Sigmoid colon (tissue), 7 donors: ENCODE results near the gene SYNRG. TPM values are rescaled to one million over a fixed set of nuclear protein-coding genes. Genes with fewer than 3 reads are reported as not detected.

ENCODE experiments used
- DNase-seq: peaks from one replicate; pipeline ENCODE4 v3.0.0-alpha.2; 2019
- H3K27ac ChIP-seq, 4 donors: fragments of 200-600 bp; sonication (generic); one replicate each; pipeline ENCODE4 v1.5.1; 2016 to 2019; ENCODE audit warnings: mild to moderate bottlenecking in 1 of 4
- H3K27me3 ChIP-seq, 3 donors: fragments of 200-600 bp; sonication (generic); one replicate each; pipeline ENCODE4 v1.5.1; 2019; ENCODE audit warnings: mild to moderate bottlenecking in 1 of 3
- H3K36me3 ChIP-seq, 4 donors: fragments of 200-600 bp; sonication (generic); one replicate each; pipeline ENCODE4 v1.5.1; 2016 to 2019
- H3K4me1 ChIP-seq, 4 donors: fragments of 200-600 bp; sonication (generic); one replicate each; pipeline ENCODE4 v1.5.1; 2017 to 2019
- H3K4me3 ChIP-seq, 4 donors: fragments of 200-600 bp; sonication (generic); one replicate each; pipeline ENCODE4 v1.5.1; 2017 to 2019; ENCODE audit warnings: mild to moderate bottlenecking in 2 of 4, moderate library complexity in 1 of 4
- H3K9me3 ChIP-seq, 4 donors: fragments of 200-600 bp in 3 of 4; sonication (generic) in 3 of 4; one replicate each; pipeline versions ENCODE4 v1.5.1 to v1.6.1; 2013 to 2019
- EP300 ChIP-seq, 4 donors: sonication (generic); formaldehyde crosslinking; IDR thresholded peaks; one replicate each; pipeline ENCODE4 v1.6.1; 2017; ENCODE audit warnings: antibody characterized with exemption in 4 of 4
- POLR2A ChIP-seq, 2 donors: fragments of 450-650 bp; IDR thresholded peaks; one replicate each; pipeline ENCODE4 v1.6.1; 2016; ENCODE audit warnings: antibody characterized with exemption in 2 of 2, mild to moderate bottlenecking in 2 of 2, moderate library complexity in 2 of 2
- POLR2AphosphoS5 ChIP-seq, 4 donors: sonication (generic); formaldehyde crosslinking; IDR thresholded peaks; one replicate each; pipeline ENCODE4 v1.6.1; 2017; ENCODE audit warnings: antibody characterized with exemption in 4 of 4
- WGBS, 2 donors: extraction: QIAGEN DNeasy Blood & Tissue Kit; methylation state at CpG; one replicate each; pipeline ENCODE4 v1.1.7; 2013; 5-methylcytosine and 5-hydroxymethylcytosine counted together
- intact Hi-C: fragments of 100-400 bp; cut with DNase I; formaldehyde crosslinking; loops from one replicate; pipeline ENCODE4 v1.15.1; 2023
- polyA plus RNA-seq, 3 donors: library from polyadenylated mRNA; stranded (reverse); fragments of 200-250 nt; gene quantifications; one replicate each; pipeline ENCODE4 v1.2.3, GENCODE V29; 2013
- total RNA-seq, 4 donors: library from RNA; depleted of rRNA; stranded (reverse); fragments of >200 nt; gene quantifications; one replicate each; pipeline ENCODE4 v1.1.0, GENCODE V29; 2016
- TF ChIP-seq, protein P1 (sequence below), 4 experiments: fragments of 450-650 bp in 3 of 4; fragments of 200-600 bp in 1 of 4; IDR thresholded peaks; one replicate each; pipeline ENCODE4 v1.5.1; 2016 to 2019; ENCODE audit warnings: antibody characterized with exemption in 4 of 4, mild to moderate bottlenecking in 3 of 4, moderate library complexity in 2 of 4
- donor health status: healthy with polysubstance abuse.
- donor health status: Bipolar disorder and iron deficiency.
- donor health status: healthy.

The SYNRG gene
- total and polyA plus RNA-seq, 7 donors: 7.4 to 26.0 (median 18.9) TPM

DNA sequence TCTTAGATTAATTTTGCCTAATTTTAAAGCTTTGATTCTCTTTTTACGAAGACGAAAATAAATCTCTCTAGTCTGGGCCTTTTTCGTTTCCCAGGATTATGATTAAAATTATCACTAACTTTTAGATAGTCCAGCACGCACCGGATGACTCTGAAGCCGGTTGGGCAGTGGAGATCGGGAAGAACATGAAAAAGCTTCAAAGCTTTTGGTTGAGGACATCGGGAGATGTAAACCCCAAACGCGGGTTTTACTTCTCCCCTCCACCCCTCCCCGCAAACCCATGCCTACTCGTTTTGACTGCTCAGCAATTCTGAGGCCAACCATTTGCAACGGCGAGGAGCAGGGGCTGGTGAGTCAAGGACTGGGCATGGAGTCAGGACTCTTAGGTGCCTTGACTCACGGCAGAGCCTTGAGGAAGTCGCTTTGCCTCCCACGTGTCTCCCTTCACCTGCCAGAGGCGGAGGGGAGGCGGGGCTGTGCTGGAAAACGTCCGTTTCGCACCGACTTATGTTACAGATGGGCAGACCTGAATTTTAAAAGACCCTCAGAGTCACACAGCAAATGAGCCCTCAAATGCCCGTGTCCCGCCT lies 120.5 kb downstream of the SYNRG start:
- TF ChIP-seq POLR2AphosphoS5 (IDR thresholded peaks at IDR 0.05) (peak in 3 of 4 donors; percentile 26 to 81 (median 43)), POLR2A (IDR thresholded peaks at IDR 0.05) (no peak)
- WGBS, 2 donors: 2 to 3% methylated on average over 25 of the region's 25 CpGs
- peak; percentile 92 for DNase-seq
- Histone ChIP-seq H3K27ac (peak overlapping the region; percentile 88 to 97 (median 92)), H3K27me3 (no peaks in the 10 kb centered on the region), H3K36me3 (no peaks in the 10 kb centered on the region), H3K4me3 (peak overlapping the region; percentile 58 to 92 (median 78)), H3K9me3 (no peaks in the 10 kb centered on the region), H3K4me1 (peaks cover 0 to 53% (median 41%) of the 10 kb centered on the region in 4 donors)
- intact Hi-C loops: loop anchor here (2.0 kb wide), 2 partner anchors 82 to 130 kb away; partner anchors contain the start of genes ACACA and TADA2A

DNA sequence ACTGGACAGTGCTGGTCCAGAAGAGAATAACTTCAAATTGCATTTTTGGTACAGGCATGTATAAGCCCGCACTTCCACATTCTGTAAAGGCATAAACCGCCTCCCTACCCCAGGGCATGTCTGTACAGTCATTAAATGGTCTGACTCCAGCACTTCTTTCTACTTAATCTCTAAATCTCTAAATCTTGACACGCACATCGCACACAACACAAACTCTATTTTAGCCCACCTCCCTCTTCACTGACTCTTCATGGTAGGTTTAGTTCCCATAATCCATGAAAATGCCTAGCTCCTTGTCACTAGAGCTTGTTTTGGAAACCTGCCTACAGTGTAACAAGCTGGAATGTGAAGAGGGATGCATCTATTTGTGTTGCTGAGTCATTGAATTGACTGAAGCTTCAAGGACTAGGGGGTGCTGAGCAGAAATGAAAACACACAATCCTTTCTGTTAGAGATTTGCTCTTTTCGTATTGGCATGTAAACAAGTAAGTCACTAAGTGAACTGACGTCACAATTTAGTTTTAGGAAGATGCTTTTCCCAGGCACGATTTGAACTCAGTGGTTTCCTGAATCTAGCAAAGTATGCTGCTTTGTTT lies 121.1 kb downstream of the SYNRG start:
- 32 to 39% methylated on average over 7 of the region's 7 CpGs for WGBS, 2 donors
- Histone ChIP-seq H3K27me3 (no peaks in the 10 kb centered on the region), H3K4me3 (peak overlapping the region in 3 of 4 donors; percentile 69 to 92 (median 86)), H3K4me1 (peaks cover 0 to 53% (median 42%) of the 10 kb centered on the region in 4 donors), H3K36me3 (no peaks in the 10 kb centered on the region), H3K9me3 (no peaks in the 10 kb centered on the region), H3K27ac (peak overlapping the region; percentile 88 to 97 (median 92))
- TF ChIP-seq, protein P1, sequence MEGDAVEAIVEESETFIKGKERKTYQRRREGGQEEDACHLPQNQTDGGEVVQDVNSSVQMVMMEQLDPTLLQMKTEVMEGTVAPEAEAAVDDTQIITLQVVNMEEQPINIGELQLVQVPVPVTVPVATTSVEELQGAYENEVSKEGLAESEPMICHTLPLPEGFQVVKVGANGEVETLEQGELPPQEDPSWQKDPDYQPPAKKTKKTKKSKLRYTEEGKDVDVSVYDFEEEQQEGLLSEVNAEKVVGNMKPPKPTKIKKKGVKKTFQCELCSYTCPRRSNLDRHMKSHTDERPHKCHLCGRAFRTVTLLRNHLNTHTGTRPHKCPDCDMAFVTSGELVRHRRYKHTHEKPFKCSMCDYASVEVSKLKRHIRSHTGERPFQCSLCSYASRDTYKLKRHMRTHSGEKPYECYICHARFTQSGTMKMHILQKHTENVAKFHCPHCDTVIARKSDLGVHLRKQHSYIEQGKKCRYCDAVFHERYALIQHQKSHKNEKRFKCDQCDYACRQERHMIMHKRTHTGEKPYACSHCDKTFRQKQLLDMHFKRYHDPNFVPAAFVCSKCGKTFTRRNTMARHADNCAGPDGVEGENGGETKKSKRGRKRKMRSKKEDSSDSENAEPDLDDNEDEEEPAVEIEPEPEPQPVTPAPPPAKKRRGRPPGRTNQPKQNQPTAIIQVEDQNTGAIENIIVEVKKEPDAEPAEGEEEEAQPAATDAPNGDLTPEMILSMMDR (IDR thresholded peaks at IDR 0.05): no peak
- TF ChIP-seq EP300 (IDR thresholded peaks at IDR 0.05) (no peak), POLR2A (IDR thresholded peaks at IDR 0.05) (no peak), POLR2AphosphoS5 (IDR thresholded peaks at IDR 0.05) (peak in 1 of 4 donors; percentile 54)
- intact Hi-C loops: loop anchor here (2.0 kb wide), 2 partner anchors 81 to 129 kb away; partner anchors contain the start of genes ACACA and TADA2A
- no peak for DNase-seq

DNA sequence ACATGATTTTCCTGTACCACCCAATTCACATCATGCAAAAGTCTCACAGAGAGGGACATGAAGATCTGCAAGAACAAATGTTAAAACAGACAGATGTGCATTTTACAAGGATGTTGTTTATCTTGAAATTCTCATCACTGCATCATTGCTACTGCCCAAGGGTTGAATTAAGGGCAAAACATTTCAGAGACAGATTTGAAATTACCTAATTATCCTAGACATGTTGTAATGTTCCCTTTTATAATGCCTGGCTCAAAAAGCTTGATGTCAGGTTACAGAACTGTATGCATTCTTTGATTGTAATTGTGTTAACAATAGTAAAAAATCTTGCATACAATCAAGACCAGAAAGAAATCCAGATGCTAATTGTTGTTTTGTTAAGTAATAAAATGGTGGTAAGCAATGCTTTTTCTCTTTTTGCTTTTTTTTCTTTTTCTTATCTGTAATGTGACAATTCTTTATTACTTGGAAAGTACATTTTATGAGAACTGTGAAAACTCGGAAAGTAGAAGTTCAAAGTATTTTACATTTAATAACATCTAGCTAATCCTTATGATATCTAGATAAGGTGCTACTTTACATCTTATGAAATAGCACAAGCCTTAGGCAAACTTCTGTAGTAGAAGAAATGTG lies 123.2 kb downstream of the SYNRG start:
- no peak for DNase-seq
- H3K9me3 ChIP-seq: no peaks in the 10 kb centered on the region
- TF ChIP-seq, protein P1 (IDR thresholded peaks at IDR 0.05): no peak
- TF ChIP-seq POLR2AphosphoS5 (IDR thresholded peaks at IDR 0.05) (no peak), EP300 (IDR thresholded peaks at IDR 0.05) (no peak), POLR2A (IDR thresholded peaks at IDR 0.05) (no peak)
- no peak overlapping the region for H3K4me3 ChIP-seq
- H3K27ac ChIP-seq: no peak overlapping the region
- intact Hi-C loops: no loop called here
- peaks cover 0 to 38% (median 25%) of the 10 kb centered on the region in 4 donors for H3K4me1 ChIP-seq
- no peaks in the 10 kb centered on the region for H3K36me3 ChIP-seq
- WGBS, 2 donors: 65 to 78% methylated on average over 1 of the region's 1 CpG
- H3K27me3 ChIP-seq: no peaks in the 10 kb centered on the region

DNA sequence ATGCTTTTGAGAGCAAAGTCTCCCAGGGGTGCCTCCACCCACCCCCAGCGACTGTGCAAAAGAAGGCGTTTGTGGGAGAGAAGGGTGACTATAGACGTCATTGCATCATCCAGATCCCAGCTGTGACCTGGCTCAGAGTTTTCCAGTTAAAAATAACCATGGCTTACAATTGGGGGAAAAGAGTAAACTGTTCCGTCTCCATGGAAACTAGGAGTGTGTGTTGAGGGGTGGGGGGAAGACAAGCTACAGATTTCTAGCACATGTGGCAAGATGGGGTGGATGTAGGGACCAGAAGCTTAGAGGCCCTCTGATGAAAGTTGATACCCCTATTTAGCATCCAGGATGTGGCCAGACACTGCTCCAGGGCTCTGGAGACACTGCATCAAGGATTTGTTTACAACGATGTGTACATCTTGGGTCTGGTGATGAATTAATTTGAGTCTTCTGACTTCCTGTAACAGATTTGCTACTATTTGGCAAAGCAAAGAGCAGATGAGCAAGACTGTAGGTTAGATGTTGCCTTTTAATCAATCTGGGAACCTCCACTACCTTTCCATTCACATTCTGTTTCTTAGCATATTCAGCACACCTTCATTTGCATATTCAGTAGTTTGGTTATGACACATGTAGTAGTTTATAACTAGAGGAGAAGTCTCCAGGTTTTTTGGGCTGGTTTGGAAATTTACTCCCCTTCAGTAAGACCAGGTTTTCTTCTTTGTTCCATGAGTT lies 125.7 kb downstream of the SYNRG start:
- Histone ChIP-seq H3K9me3 (no peaks in the 10 kb centered on the region), H3K27ac (peak overlapping the region in 2 of 4 donors; percentile 23 to 24), H3K27me3 (no peaks in the 10 kb centered on the region), H3K36me3 (peaks cover 0 to 14% (median 2%) of the 10 kb centered on the region in 4 donors), H3K4me3 (no peak overlapping the region), H3K4me1 (peaks cover 0 to 19% (median 15%) of the 10 kb centered on the region in 4 donors)
- DNase-seq: peak; percentile 70
- intact Hi-C loops: no loop called here
- WGBS, 2 donors: 68 to 82% methylated on average over 5 of the region's 5 CpGs
- peak in 1 of 4 donors; percentile 9 for TF ChIP-seq POLR2AphosphoS5 (IDR thresholded peaks at IDR 0.05)
- no peak for TF ChIP-seq POLR2A (IDR thresholded peaks at IDR 0.05)
- TF ChIP-seq, protein P1 (IDR thresholded peaks at IDR 0.05): no peak
